Astrocyte (in vitro differentiated cells and primary cell): ENCODE measurements around the gene PKD1. TPM values are rescaled to one million over a fixed set of nuclear protein-coding genes. Genes with fewer than 3 reads are reported as not detected.

Source experiments
- DNase-seq: peaks from one replicate; pipeline ENCODE4 v3.0.0-alpha.2; 2010; ENCODE audit warnings: low read depth
- FAIRE-seq: peaks from 2 replicates; lab custom pipeline; 2011; peaks lifted over from hg19 to GRCh38; lab: Jason Lieb, UNC
- H2AFZ ChIP-seq: 2 replicates; pipeline ENCODE4 v1.6.0; 2012; ENCODE audit warnings: low read depth, low read length, inconsistent platforms
- H3K27ac ChIP-seq: 2 replicates; pipeline ENCODE4 v1.5.1; 2011; ENCODE audit warnings: low read depth, low read length, inconsistent platforms
- H3K27me3 ChIP-seq: 2 replicates; pipeline ENCODE4 v1.6.0; 2011; ENCODE audit warnings: low read length, inconsistent platforms; ENCODE audit not compliant: insufficient read depth
- H3K36me3 ChIP-seq: 2 replicates; pipeline ENCODE4 v1.5.1; 2011; ENCODE audit warnings: low read length, inconsistent platforms; ENCODE audit not compliant: insufficient read depth
- H3K4me1 ChIP-seq: 2 replicates; pipeline ENCODE4 v1.5.1; 2011; ENCODE audit warnings: low read length, inconsistent platforms; ENCODE audit not compliant: insufficient read depth
- H3K4me2 ChIP-seq: 2 replicates; pipeline ENCODE4 v1.6.0; 2012; ENCODE audit warnings: low read length, inconsistent platforms
- H3K4me3 ChIP-seq: 2 replicates; pipeline ENCODE4 v1.5.1; 2011; ENCODE audit warnings: low read depth, mild to moderate bottlenecking, low read length, inconsistent platforms; ENCODE audit not compliant: insufficient read depth
- H3K79me2 ChIP-seq: 2 replicates; pipeline ENCODE4 v1.6.0; 2012; ENCODE audit warnings: mild to moderate bottlenecking, low read length, inconsistent platforms; ENCODE audit not compliant: insufficient read depth
- H3K9ac ChIP-seq: 2 replicates; pipeline ENCODE4 v1.6.0; 2012; ENCODE audit warnings: mild to moderate bottlenecking, low read length, inconsistent platforms
- H3K9me3 ChIP-seq: 2 replicates; pipeline ENCODE4 v1.5.1; 2012; ENCODE audit warnings: low read depth, mild to moderate bottlenecking, low read length, inconsistent platforms; ENCODE audit not compliant: insufficient read depth
- H4K20me1 ChIP-seq: 2 replicates; pipeline ENCODE4 v1.6.0; 2012; ENCODE audit warnings: low read length, inconsistent platforms; ENCODE audit not compliant: insufficient read depth
- H3K27ac Mint-ChIP-seq: one replicate; pipeline ENCODE4 v1.8.0; 2021; ENCODE audit warnings: mild to moderate bottlenecking, mixed read lengths; ENCODE audit not compliant: unreplicated experiment
- H3K27me3 Mint-ChIP-seq: one replicate; pipeline ENCODE4 v1.8.0; 2021; ENCODE audit warnings: low read depth, mixed read lengths; ENCODE audit not compliant: unreplicated experiment
- H3K36me3 Mint-ChIP-seq: one replicate; pipeline ENCODE4 v1.8.0; 2021; ENCODE audit warnings: low read depth, mixed read lengths; ENCODE audit not compliant: unreplicated experiment
- H3K4me1 Mint-ChIP-seq: one replicate; pipeline ENCODE4 v1.8.0; 2021; ENCODE audit warnings: low read depth, mixed read lengths; ENCODE audit not compliant: unreplicated experiment
- H3K4me3 Mint-ChIP-seq: one replicate; pipeline ENCODE4 v1.8.0; 2021; ENCODE audit warnings: mild to moderate bottlenecking, moderate library complexity, mixed read lengths; ENCODE audit not compliant: unreplicated experiment
- H3K9me3 Mint-ChIP-seq: one replicate; pipeline ENCODE4 v1.8.0; 2021; ENCODE audit warnings: mild to moderate bottlenecking, mixed read lengths; ENCODE audit not compliant: unreplicated experiment
- CTCF ChIP-seq: IDR thresholded peaks from 2 replicates; pipeline ENCODE4 v1.5.1; 2011; ENCODE audit warnings: low read depth, mild to moderate bottlenecking, inconsistent platforms, low read length, moderate library complexity; ENCODE audit not compliant: insufficient read depth
- EZH2 ChIP-seq: IDR thresholded peaks from 2 replicates; pipeline ENCODE4 v1.6.1; 2012; ENCODE audit warnings: mild to moderate bottlenecking, low read length, inconsistent platforms; ENCODE audit not compliant: insufficient read depth
- total RNA-seq: library from RNA; stranded (reverse); gene quantifications from 2 replicates; pipeline ENCODE4 v1.2.1, GENCODE V29; 2021

PKD1 gene
- total RNA-seq, 1 donor from 2014 or later, result 112 TPM

- Histone ChIP-seq H3K79me2 (no peaks in the 10 kb centered on the region), H3K4me2 (no peak overlapping the region), H3K36me3 (peaks cover 6% of the 10 kb centered on the region), H3K4me3 (no peak overlapping the region), H4K20me1 (peaks cover 18% of the 10 kb centered on the region), H3K4me1 (peaks cover 3% of the 10 kb centered on the region), H3K9ac (no peak overlapping the region), H2AFZ (no peak overlapping the region), H3K9me3 (no peaks in the 10 kb centered on the region), H3K27ac (no peak overlapping the region), H3K27me3 (no peaks in the 10 kb centered on the region)
- no peaks in the 10 kb centered on the region for H3K4me1 Mint-ChIP-seq
- TF ChIP-seq CTCF (no peak), EZH2 (no peak)
- FAIRE-seq (no peak), DNase-seq (no peak)
- H3K36me3 Mint-ChIP-seq, result peaks cover 15% of the 10 kb centered on the region
- H3K27ac Mint-ChIP-seq, result no peak overlapping the region
- H3K4me3 Mint-ChIP-seq, result no peak overlapping the region
- no peaks in the 10 kb centered on the region for H3K9me3 Mint-ChIP-seq
- no peaks in the 10 kb centered on the region for H3K27me3 Mint-ChIP-seq
Measured at GRCh38 chr16:2054543-2055245, 81.0 kb downstream of the PKD1 start.

- H3K36me3 ChIP-seq, result peaks cover 6% of the 10 kb centered on the region
- peaks cover 4% of the 10 kb centered on the region for H3K79me2 ChIP-seq
- H3K9ac ChIP-seq, result no peak overlapping the region
- H3K27ac ChIP-seq, result no peak overlapping the region
- peaks cover 3% of the 10 kb centered on the region for H3K4me1 ChIP-seq
- no peaks in the 10 kb centered on the region for H3K27me3 ChIP-seq
- DNase-seq (no peak), FAIRE-seq (no peak)
- Mint-ChIP-seq H3K9me3 (no peaks in the 10 kb centered on the region), H3K4me3 (no peak overlapping the region), H3K27ac (no peak overlapping the region), H3K27me3 (no peaks in the 10 kb centered on the region), H3K36me3 (peaks cover 15% of the 10 kb centered on the region), H3K4me1 (no peaks in the 10 kb centered on the region)
- H3K4me2 ChIP-seq, result no peak overlapping the region
- no peaks in the 10 kb centered on the region for H3K9me3 ChIP-seq
- H2AFZ ChIP-seq, result no peak overlapping the region
- no peak overlapping the region for H3K4me3 ChIP-seq
- TF ChIP-seq CTCF (no peak), EZH2 (no peak)
- peaks cover 18% of the 10 kb centered on the region for H4K20me1 ChIP-seq
Measured at GRCh38 chr16:2053897-2054296, 81.8 kb downstream of the PKD1 start.

- Histone ChIP-seq H3K27ac (no peak overlapping the region), H3K36me3 (peaks cover 6% of the 10 kb centered on the region), H3K9me3 (no peaks in the 10 kb centered on the region), H4K20me1 (peaks cover 21% of the 10 kb centered on the region), H3K4me1 (peaks cover 8% of the 10 kb centered on the region), H2AFZ (no peak overlapping the region), H3K4me3 (no peak overlapping the region), H3K79me2 (peaks cover 11% of the 10 kb centered on the region), H3K9ac (no peak overlapping the region), H3K4me2 (no peak overlapping the region), H3K27me3 (no peaks in the 10 kb centered on the region)
- TF ChIP-seq CTCF, result no peak
- no peak for TF ChIP-seq EZH2
- no peak overlapping the region for H3K27ac Mint-ChIP-seq
- H3K27me3 Mint-ChIP-seq, result no peaks in the 10 kb centered on the region
- H3K4me3 Mint-ChIP-seq, result no peak overlapping the region
- H3K36me3 Mint-ChIP-seq, result peaks cover 15% of the 10 kb centered on the region
- no peaks in the 10 kb centered on the region for H3K9me3 Mint-ChIP-seq
- H3K4me1 Mint-ChIP-seq, result peaks cover 4% of the 10 kb centered on the region
- no peak for DNase-seq
- FAIRE-seq, result no peak
Measured at GRCh38 chr16:2053211-2053610, 82.5 kb downstream of the PKD1 start.
